Uterus (tissue), 2 donors: ENCODE results near the gene SIRT1.

Experiments used
- POLR2A ChIP-seq, 2 donors: fragments of 450-650 bp; IDR thresholded peaks; one replicate each; pipeline ENCODE4 v1.6.1; 2016; ENCODE audit warnings: antibody characterized with exemption in 2 of 2, mild to moderate bottlenecking in 1 of 2, moderate library complexity in 1 of 2
- TF ChIP-seq, protein P1 (sequence below), 4 experiments: fragments of 200-600 bp in 2 of 4; fragments of 450-650 bp in 2 of 4; sonication (generic) in 2 of 4; IDR thresholded peaks; one replicate each; pipeline ENCODE4 v1.5.1; 2016 to 2019; ENCODE audit warnings: antibody characterized with exemption in 4 of 4, mild to moderate bottlenecking in 2 of 4, moderate library complexity in 1 of 4

DNA sequence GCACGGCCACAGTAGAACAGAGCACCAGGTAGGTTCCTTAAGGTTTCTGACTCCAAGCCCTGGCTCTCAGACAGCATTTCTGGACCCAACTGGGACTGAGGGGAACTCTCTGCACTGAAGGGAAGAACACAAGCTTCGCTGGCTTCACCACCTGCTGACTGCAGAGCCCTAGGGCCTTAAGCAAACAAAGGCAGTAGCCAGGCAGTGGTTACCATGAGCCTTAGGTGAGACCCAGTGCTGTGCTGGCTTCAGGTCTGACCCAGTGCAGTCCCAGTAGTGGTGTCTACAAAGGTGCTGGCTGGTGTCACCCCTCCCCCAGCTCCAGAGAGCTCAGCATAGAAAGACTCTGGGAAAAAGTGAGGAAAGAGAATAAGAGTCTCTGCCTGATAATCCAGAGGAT, 59.5 kb downstream of the SIRT1 start:
- no peak for TF ChIP-seq POLR2A (IDR thresholded peaks at IDR 0.05)
- TF ChIP-seq, protein P1, sequence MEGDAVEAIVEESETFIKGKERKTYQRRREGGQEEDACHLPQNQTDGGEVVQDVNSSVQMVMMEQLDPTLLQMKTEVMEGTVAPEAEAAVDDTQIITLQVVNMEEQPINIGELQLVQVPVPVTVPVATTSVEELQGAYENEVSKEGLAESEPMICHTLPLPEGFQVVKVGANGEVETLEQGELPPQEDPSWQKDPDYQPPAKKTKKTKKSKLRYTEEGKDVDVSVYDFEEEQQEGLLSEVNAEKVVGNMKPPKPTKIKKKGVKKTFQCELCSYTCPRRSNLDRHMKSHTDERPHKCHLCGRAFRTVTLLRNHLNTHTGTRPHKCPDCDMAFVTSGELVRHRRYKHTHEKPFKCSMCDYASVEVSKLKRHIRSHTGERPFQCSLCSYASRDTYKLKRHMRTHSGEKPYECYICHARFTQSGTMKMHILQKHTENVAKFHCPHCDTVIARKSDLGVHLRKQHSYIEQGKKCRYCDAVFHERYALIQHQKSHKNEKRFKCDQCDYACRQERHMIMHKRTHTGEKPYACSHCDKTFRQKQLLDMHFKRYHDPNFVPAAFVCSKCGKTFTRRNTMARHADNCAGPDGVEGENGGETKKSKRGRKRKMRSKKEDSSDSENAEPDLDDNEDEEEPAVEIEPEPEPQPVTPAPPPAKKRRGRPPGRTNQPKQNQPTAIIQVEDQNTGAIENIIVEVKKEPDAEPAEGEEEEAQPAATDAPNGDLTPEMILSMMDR (IDR thresholded peaks at IDR 0.05) = no peak
